Measurements from ENCODE around the gene PRR3.

PRR3 gene

GRCh38 chr6:30603961-30604360 is 46.9 kb downstream of the PRR3 start:
- TF ChIP-seq CTCF (IDR thresholded peaks at IDR 0.05; ENCODE audit: low read depth, low read length) (no peak), EZH2phosphoT487 (IDR thresholded peaks at IDR 0.05; ENCODE audit: low read depth) (no peak)

GRCh38 chr6:30610065-30610464 is 53.0 kb downstream of the PRR3 start:
- Histone ChIP-seq H2AFZ (ENCODE audit: low read depth, low read length) (no peak overlapping the region), H3K4me2 (ENCODE audit: low read length) (no peak overlapping the region), H3K79me2 (ENCODE audit: low read length) (peaks cover 43% of the 10 kb centered on the region), H3K27ac (ENCODE audit: low read length) (no peak overlapping the region), H3K27me3 (ENCODE audit: low read depth, low read length) (no peaks in the 10 kb centered on the region), H3K4me1 (ENCODE audit: low read length) (peaks cover 24% of the 10 kb centered on the region), H3K36me3 (replicated peaks; ENCODE audit: low read depth, low read length) (peaks cover 72% of the 10 kb centered on the region), H3K9me3 (ENCODE audit: insufficient read depth, low read length) (no peaks in the 10 kb centered on the region), H3K9ac (ENCODE audit: low read length) (no peak overlapping the region), H3K4me3 (ENCODE audit: low read length) (no peak overlapping the region), H4K20me1 (ENCODE audit: insufficient read depth, low read length) (peaks cover 23% of the 10 kb centered on the region)
- TF ChIP-seq CTCF (IDR thresholded peaks at IDR 0.05; ENCODE audit: low read depth, low read length) (no peak), EZH2phosphoT487 (IDR thresholded peaks at IDR 0.05; ENCODE audit: low read depth) (no peak)

More at GRCh38 chr6:30603961-30604360, 46.9 kb downstream of the PRR3 start:
- no peak overlapping the region for H2AFZ ChIP-seq (ENCODE audit: low read depth, low read length)
- no peak overlapping the region for H3K9ac ChIP-seq (ENCODE audit: low read length)
- no peaks in the 10 kb centered on the region for H3K79me2 ChIP-seq (ENCODE audit: low read length)
- H3K36me3 ChIP-seq (replicated peaks; ENCODE audit: low read depth, low read length), result peaks cover 71% of the 10 kb centered on the region
- H3K9me3 ChIP-seq (ENCODE audit: insufficient read depth, low read length), result no peaks in the 10 kb centered on the region
- no peak overlapping the region for H3K4me3 ChIP-seq (ENCODE audit: low read length)
- H4K20me1 ChIP-seq (ENCODE audit: insufficient read depth, low read length), result no peaks in the 10 kb centered on the region; the same call in 1 of the 2 replicates
- H3K27ac ChIP-seq (ENCODE audit: low read length), result no peak overlapping the region
- no peak overlapping the region for H3K4me2 ChIP-seq (ENCODE audit: low read length)
- H3K4me1 ChIP-seq (ENCODE audit: low read length), result peaks cover 4% of the 10 kb centered on the region; the same call in 1 of the 2 replicates
- no peaks in the 10 kb centered on the region for H3K27me3 ChIP-seq (ENCODE audit: low read depth, low read length)

- TF ChIP-seq CTCF (IDR thresholded peaks at IDR 0.05; ENCODE audit: low read depth, low read length) (no peak), EZH2phosphoT487 (IDR thresholded peaks at IDR 0.05; ENCODE audit: low read depth) (no peak)
- peaks cover 24% of the 10 kb centered on the region for H3K4me1 ChIP-seq (ENCODE audit: low read length)
- peaks cover 75% of the 10 kb centered on the region for H3K36me3 ChIP-seq (replicated peaks; ENCODE audit: low read depth, low read length)
- peaks cover 23% of the 10 kb centered on the region for H4K20me1 ChIP-seq (ENCODE audit: insufficient read depth, low read length)
- peaks cover 55% of the 10 kb centered on the region for H3K79me2 ChIP-seq (ENCODE audit: low read length)
- H3K27me3 ChIP-seq (ENCODE audit: low read depth, low read length), result no peaks in the 10 kb centered on the region
- H3K4me3 ChIP-seq (ENCODE audit: low read length), result no peak overlapping the region
- H3K9me3 ChIP-seq (ENCODE audit: insufficient read depth, low read length), result no peaks in the 10 kb centered on the region
- no peak overlapping the region for H3K9ac ChIP-seq (ENCODE audit: low read length)
- no peak overlapping the region for H3K27ac ChIP-seq (ENCODE audit: low read length)
- H2AFZ ChIP-seq (ENCODE audit: low read depth, low read length), result no peak overlapping the region
- H3K4me2 ChIP-seq (ENCODE audit: low read length), result no peak overlapping the region
Measured at GRCh38 chr6:30611150-30611855, 54.2 kb downstream of the PRR3 start.

GRCh38 chr6:30611856-30612194 is 54.7 kb downstream of the PRR3 start:
- H2AFZ ChIP-seq (ENCODE audit: low read depth, low read length), result no peak overlapping the region
- no peak overlapping the region for H3K9ac ChIP-seq (ENCODE audit: low read length)
- H3K4me1 ChIP-seq (ENCODE audit: low read length), result peaks cover 22% of the 10 kb centered on the region
- H3K4me3 ChIP-seq (ENCODE audit: low read length), result no peak overlapping the region
- no peak overlapping the region for H3K4me2 ChIP-seq (ENCODE audit: low read length)
- no peaks in the 10 kb centered on the region for H3K9me3 ChIP-seq (ENCODE audit: insufficient read depth, low read length)
- peaks cover 60% of the 10 kb centered on the region for H3K79me2 ChIP-seq (ENCODE audit: low read length)
- H3K36me3 ChIP-seq (replicated peaks; ENCODE audit: low read depth, low read length), result peaks cover 75% of the 10 kb centered on the region
- TF ChIP-seq EZH2phosphoT487 (IDR thresholded peaks at IDR 0.05; ENCODE audit: low read depth), result no peak
- TF ChIP-seq CTCF (IDR thresholded peaks at IDR 0.05; ENCODE audit: low read depth, low read length), result no peak
- H3K27me3 ChIP-seq (ENCODE audit: low read depth, low read length), result no peaks in the 10 kb centered on the region
- peaks cover 23% of the 10 kb centered on the region for H4K20me1 ChIP-seq (ENCODE audit: insufficient read depth, low read length)
- no peak overlapping the region for H3K27ac ChIP-seq (ENCODE audit: low read length)

Data from OCI-LY3 (cell line).